GM12874 (cell line): ENCODE data around the gene C1QTNF1.

Source experiments
- TF ChIP-seq, protein P1 (sequence below): IDR thresholded peaks from 2 replicates; pipeline ENCODE4 v1.5.1; 2011; ENCODE audit warnings: low read depth, mild to moderate bottlenecking, control low read depth, low read length, moderate library complexity; ENCODE audit not compliant: insufficient read depth

C1QTNF1 gene

DNA sequence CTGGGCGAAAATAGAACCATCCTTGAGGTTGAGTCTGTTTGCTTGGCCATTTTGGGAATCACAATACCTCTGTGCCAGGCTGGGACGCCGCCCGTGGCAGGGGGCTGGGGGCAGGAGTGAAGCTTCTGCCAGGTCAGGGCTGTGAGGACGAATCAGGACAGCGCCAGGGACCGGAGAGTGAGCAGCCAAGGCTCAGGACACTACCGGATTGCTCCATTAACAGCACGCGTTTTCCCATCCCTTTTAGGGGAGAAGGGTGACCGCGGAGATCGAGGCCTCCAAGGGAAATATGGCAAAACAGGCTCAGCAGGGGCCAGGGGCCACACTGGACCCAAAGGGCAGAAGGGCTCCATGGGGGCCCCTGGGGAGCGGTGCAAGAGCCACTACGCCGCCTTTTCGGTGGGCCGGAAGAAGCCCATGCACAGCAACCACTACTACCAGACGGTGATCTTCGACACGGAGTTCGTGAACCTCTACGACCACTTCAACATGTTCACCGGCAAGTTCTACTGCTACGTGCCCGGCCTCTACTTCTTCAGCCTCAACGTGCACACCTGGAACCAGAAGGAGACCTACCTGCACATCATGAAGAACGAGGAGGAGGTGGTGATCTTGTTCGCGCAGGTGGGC is 23.4 kb downstream of the C1QTNF1 start:
- TF ChIP-seq, protein P1, sequence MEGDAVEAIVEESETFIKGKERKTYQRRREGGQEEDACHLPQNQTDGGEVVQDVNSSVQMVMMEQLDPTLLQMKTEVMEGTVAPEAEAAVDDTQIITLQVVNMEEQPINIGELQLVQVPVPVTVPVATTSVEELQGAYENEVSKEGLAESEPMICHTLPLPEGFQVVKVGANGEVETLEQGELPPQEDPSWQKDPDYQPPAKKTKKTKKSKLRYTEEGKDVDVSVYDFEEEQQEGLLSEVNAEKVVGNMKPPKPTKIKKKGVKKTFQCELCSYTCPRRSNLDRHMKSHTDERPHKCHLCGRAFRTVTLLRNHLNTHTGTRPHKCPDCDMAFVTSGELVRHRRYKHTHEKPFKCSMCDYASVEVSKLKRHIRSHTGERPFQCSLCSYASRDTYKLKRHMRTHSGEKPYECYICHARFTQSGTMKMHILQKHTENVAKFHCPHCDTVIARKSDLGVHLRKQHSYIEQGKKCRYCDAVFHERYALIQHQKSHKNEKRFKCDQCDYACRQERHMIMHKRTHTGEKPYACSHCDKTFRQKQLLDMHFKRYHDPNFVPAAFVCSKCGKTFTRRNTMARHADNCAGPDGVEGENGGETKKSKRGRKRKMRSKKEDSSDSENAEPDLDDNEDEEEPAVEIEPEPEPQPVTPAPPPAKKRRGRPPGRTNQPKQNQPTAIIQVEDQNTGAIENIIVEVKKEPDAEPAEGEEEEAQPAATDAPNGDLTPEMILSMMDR: no peak

DNA sequence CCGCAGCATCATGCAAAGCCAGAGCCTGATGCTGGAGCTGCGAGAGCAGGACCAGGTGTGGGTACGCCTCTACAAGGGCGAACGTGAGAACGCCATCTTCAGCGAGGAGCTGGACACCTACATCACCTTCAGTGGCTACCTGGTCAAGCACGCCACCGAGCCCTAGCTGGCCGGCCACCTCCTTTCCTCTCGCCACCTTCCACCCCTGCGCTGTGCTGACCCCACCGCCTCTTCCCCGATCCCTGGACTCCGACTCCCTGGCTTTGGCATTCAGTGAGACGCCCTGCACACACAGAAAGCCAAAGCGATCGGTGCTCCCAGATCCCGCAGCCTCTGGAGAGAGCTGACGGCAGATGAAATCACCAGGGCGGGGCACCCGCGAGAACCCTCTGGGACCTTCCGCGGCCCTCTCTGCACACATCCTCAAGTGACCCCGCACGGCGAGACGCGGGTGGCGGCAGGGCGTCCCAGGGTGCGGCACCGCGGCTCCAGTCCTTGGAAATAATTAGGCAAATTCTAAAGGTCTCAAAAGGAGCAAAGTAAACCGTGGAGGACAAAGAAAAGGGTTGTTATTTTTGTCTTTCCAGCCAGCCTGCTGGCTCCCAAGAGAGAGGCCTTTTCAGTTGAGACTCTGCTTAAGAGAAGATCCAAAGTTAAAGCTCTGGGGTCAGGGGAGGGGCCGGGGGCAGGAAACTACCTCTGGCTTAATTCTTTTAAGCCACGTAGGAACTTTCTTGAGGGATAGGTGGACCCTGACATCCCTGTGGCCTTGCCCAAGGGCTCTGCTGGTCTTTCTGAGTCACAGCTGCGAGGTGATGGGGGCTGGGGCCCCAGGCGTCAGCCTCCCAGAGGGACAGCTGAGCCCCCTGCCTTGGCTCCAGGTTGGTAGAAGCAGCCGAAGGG is 24.2 kb downstream of the C1QTNF1 start:
- TF ChIP-seq, protein P1: no peak

DNA sequence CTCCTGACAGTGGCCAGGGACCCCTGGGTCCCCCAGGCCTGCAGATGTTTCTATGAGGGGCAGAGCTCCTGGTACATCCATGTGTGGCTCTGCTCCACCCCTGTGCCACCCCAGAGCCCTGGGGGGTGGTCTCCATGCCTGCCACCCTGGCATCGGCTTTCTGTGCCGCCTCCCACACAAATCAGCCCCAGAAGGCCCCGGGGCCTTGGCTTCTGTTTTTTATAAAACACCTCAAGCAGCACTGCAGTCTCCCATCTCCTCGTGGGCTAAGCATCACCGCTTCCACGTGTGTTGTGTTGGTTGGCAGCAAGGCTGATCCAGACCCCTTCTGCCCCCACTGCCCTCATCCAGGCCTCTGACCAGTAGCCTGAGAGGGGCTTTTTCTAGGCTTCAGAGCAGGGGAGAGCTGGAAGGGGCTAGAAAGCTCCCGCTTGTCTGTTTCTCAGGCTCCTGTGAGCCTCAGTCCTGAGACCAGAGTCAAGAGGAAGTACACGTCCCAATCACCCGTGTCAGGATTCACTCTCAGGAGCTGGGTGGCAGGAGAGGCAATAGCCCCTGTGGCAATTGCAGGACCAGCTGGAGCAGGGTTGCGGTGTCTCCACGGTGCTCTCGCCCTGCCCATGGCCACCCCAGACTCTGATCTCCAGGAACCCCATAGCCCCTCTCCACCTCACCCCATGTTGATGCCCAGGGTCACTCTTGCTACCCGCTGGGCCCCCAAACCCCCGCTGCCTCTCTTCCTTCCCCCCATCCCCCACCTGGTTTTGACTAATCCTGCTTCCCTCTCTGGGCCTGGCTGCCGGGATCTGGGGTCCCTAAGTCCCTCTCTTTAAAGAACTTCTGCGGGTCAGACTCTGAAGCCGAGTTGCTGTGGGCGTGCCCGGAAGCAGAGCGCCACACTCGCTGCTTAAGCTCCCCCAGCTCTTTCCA is 25.1 kb downstream of the C1QTNF1 start:
- TF ChIP-seq, protein P1: no peak

- TF ChIP-seq, protein P1: no peak
These were observed 25.9 kb downstream of the C1QTNF1 start for GRCh38 chr17:79049821-79050220.

- TF ChIP-seq, protein P1: no peak
These were observed 26.6 kb downstream of the C1QTNF1 start for GRCh38 chr17:79050551-79050950.

- TF ChIP-seq, protein P1: no peak
These were observed 27.3 kb downstream of the C1QTNF1 start for GRCh38 chr17:79051306-79051705.

GRCh38 chr17:79052131-79052530 is 28.2 kb downstream of the C1QTNF1 start:
- TF ChIP-seq, protein P1: no peak
